ENCODE results near the gene LIN9. TPM values are rescaled to one million over a fixed set of nuclear protein-coding genes. Genes with fewer than 3 reads are reported as not detected.

The LIN9 gene, protein sequence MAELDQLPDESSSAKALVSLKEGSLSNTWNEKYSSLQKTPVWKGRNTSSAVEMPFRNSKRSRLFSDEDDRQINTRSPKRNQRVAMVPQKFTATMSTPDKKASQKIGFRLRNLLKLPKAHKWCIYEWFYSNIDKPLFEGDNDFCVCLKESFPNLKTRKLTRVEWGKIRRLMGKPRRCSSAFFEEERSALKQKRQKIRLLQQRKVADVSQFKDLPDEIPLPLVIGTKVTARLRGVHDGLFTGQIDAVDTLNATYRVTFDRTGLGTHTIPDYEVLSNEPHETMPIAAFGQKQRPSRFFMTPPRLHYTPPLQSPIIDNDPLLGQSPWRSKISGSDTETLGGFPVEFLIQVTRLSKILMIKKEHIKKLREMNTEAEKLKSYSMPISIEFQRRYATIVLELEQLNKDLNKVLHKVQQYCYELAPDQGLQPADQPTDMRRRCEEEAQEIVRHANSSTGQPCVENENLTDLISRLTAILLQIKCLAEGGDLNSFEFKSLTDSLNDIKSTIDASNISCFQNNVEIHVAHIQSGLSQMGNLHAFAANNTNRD
- total RNA-seq (ENCODE audit: low replicate concordance), result 2.6 and 11.4 TPM in 2 replicates

DNA sequence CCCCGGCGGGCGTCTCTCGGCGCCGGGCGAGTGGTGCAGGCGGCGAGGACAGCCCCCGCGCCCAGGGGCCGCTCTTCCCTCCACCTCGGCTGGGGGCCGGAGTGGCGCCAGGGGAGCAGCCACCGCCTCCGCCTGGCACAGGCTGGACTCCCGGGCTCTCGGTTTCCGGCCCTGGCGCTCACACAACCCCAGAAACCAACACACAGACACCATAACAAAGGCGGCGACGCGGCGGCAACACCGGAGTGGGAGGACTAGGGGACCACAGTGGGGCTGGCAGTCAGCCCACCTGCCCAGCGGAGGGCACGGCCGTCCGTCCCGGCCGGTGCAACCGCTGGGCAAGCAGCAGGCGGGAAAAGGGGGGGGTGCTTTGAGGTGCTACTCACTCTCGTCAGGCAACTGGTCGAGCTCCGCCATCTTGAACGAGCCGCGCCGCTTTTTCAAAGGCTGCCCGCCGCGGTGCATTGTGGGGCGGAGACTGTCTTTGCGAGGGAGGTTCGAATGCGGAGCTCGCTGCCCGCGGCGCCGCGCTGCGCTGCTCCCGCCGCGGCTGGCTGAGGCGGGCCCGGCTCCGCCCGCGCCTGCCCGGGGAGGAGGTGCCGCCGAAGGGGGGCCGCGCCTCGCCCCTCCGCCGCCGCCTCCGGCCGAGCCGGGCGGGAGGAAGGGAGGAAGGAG, at the start of gene LIN9:
Gene LIN9 (minus strand): TSS at position 442 of the 675 bp plus-strand sequence. CDS start 25 bp downstream, at position 417.
- TF ChIP-seq, protein P1, sequence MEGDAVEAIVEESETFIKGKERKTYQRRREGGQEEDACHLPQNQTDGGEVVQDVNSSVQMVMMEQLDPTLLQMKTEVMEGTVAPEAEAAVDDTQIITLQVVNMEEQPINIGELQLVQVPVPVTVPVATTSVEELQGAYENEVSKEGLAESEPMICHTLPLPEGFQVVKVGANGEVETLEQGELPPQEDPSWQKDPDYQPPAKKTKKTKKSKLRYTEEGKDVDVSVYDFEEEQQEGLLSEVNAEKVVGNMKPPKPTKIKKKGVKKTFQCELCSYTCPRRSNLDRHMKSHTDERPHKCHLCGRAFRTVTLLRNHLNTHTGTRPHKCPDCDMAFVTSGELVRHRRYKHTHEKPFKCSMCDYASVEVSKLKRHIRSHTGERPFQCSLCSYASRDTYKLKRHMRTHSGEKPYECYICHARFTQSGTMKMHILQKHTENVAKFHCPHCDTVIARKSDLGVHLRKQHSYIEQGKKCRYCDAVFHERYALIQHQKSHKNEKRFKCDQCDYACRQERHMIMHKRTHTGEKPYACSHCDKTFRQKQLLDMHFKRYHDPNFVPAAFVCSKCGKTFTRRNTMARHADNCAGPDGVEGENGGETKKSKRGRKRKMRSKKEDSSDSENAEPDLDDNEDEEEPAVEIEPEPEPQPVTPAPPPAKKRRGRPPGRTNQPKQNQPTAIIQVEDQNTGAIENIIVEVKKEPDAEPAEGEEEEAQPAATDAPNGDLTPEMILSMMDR (IDR thresholded peaks at IDR 0.05; ENCODE audit: insufficient read depth, low read length), result peak; percentile 0
- DNase-seq (ENCODE audit: low read depth), result peak; percentile 85
- peak within 1 kb of the TSS; percentile 90 for H3K4me3 ChIP-seq (ENCODE audit: low read depth, low read length)

DNA sequence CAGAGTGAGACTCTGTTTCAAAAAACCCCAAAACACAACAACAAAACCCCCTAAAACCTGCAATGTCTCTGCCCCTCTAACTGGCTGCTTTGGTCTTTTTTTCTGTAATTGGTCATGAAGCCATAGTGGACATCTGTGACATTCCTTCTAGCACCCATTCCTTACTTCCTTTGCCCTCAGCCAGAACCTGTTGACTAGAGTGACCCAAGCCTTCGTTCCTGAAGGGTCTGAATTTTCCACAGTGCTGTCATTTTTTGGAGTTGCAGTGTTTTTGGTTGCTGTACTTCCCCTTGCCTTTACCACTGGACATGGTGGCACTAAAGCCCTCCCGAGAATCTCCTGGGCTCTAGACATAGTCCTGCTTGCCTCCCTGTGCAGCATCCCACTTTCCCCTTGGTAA, 48.5 kb upstream of the LIN9 start:
- H3K4me3 ChIP-seq (ENCODE audit: low read depth, low read length), result no peak overlapping the region
- no peak for DNase-seq (ENCODE audit: low read depth)
- TF ChIP-seq, protein P1 (IDR thresholded peaks at IDR 0.05; ENCODE audit: insufficient read depth, low read length), result no peak

DNA sequence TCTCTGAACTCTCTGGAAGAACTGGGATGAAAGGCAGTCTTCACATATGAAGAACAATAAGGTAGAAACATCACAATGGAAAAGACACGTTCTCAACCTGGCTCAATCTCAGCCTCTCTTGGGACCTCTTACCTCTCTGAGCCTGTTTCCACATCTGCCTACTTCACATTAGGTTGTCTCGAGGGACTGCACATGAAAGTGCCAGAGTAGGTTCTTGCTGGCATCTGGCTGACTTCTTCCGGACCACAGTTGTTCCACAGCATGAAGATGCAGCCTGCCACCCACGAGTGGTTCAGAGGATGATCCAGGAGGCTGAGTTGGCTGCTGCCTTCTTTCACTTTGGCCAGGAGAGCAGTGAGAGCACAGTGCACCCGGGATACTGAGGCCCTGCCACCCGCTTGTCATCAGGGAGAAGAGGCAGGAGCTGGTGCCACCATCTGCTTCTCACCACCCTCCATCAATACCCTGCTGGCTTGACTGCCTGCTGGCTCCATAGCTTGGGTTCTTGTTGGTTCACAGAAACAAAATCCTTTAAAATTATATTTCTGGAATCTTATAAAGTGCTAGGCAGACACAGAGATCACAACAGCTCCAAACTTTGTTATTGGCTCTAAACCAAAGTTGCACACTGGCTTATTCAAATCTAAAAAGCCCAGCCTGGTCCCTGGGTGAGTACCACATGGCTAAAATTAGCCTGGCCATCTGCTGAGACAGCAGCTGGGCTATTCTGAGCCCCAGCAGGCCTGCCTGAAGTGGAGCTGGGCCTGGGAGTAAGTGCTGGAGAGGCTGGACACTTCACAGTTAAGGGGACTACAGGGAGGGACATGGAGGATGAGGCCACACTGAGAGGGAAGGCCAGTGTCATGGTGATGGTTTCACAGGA, 46.9 kb upstream of the LIN9 start:
- H3K4me3 ChIP-seq (ENCODE audit: low read depth, low read length), result no peak overlapping the region
- no peak for DNase-seq (ENCODE audit: low read depth)
- TF ChIP-seq, protein P1 (IDR thresholded peaks at IDR 0.05; ENCODE audit: insufficient read depth, low read length), result no peak

DNA sequence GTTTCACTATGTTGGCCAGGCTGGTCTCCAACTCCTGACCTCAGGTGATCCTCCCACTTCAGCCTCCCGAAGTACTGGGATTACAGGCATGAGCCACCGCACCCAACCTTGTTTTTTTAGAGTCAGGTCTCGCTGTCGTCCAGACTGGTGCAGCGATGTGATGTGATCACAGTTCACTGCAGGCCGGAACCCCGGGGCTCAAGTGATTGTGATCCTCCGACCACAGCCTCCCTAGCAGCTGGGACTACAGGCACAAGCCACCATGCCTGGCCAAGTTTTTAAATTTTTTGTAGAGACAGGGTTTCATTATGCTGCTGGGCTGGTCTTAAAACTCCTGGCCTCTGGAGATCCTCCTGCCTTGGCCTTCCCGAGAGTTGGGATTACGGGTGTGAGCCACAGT, 46.1 kb upstream of the LIN9 start:
- DNase-seq (ENCODE audit: low read depth), result no peak
- H3K4me3 ChIP-seq (ENCODE audit: low read depth, low read length), result no peak overlapping the region
- TF ChIP-seq, protein P1 (IDR thresholded peaks at IDR 0.05; ENCODE audit: insufficient read depth, low read length), result no peak

DNA sequence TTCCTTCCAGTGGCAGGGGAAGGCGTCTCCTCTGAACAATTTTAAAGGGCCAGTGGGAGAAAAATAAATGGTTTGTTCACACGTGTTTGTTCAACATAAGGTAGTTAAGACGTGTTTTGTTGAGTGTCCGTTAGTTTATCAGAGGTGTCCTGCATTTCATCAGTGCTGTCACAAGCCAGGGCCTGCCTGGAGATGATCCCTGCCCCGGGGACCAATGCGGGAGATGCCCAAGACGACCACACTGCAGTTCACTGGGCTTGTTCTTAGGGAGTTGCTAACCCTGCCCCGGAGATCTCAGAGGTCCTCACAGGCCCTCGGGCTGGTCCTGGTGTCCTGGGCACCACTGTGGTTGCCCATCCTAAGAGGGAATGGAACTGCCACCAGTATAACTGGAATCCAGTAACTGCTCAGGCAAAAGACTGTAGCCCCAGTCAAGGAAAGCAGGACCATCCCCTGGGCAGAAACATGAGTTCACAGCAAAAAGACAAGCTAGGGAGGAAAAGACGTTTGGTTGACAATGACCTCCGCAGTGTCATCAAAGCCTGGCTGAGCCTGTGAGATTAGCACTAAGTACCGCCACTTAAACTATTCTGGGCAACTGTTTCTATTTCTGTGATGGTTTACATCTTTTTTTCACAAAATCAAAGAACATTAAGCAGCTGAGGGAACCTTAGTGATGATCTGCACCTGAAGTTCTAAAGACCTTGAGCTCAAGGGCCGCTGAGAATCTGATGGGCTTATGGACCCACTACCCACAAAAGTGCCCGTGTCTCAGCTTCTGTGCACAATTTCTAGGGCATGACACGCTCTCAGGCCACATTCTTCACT, 44.9 kb upstream of the LIN9 start:
- no peak overlapping the region for H3K4me3 ChIP-seq (ENCODE audit: low read depth, low read length)
- DNase-seq (ENCODE audit: low read depth), result no peak
- TF ChIP-seq, protein P1 (IDR thresholded peaks at IDR 0.05; ENCODE audit: insufficient read depth, low read length), result no peak

Data from fibroblast of the aortic adventitia (primary cell).